Stomach (tissue), 9 donors: ENCODE measurements around the gene DZIP1. TPM values are rescaled to one million over a fixed set of nuclear protein-coding genes. Genes with fewer than 3 reads are reported as not detected.

ENCODE experiments used
- DNase-seq, 2 donors: peaks; one replicate each; pipeline versions ENCODE4 v3.0.0 to v3.0.0-alpha.2; 2013 to 2019
- H3K27ac ChIP-seq, 5 donors: fragments of 200-600 bp in 4 of 5; sonication (generic) in 4 of 5; one replicate each; pipeline ENCODE4 v1.5.1; 2013 to 2019; ENCODE audit warnings: mild to moderate bottlenecking in 1 of 5, moderate library complexity in 1 of 5
- H3K27me3 ChIP-seq, 3 donors: fragments of 200-600 bp; sonication (generic); one replicate each; pipeline ENCODE4 v1.5.1; 2017 to 2019; ENCODE audit warnings: mixed run types in 1 of 3
- H3K36me3 ChIP-seq, 4 donors: fragments of 200-600 bp; sonication (generic); 1 replicate in 3 of 4; 2 replicates in 1 of 4; pipeline ENCODE4 v1.5.1; 2016 to 2019
- H3K4me1 ChIP-seq, 4 donors: fragments of 200-600 bp; sonication (generic); one replicate each; pipeline ENCODE4 v1.5.1; 2016 to 2019
- H3K4me3 ChIP-seq, 4 donors: fragments of 200-600 bp; sonication (generic) in 3 of 4; one replicate each; pipeline ENCODE4 v1.5.1; 2016 to 2019; ENCODE audit warnings: mild to moderate bottlenecking in 1 of 4
- H3K9me3 ChIP-seq, 4 donors: fragments of 200-600 bp; sonication (generic); one replicate each; pipeline ENCODE4 v1.5.1; 2016 to 2019
- CTCF ChIP-seq, 7 experiments: fragments of 450-650 bp in 4 of 7; fragments of 200-600 bp in 3 of 7; sonication (generic) in 3 of 7; IDR thresholded peaks; one replicate each; pipeline ENCODE4 v1.5.1; 2016 to 2019; ENCODE audit warnings: antibody characterized with exemption in 7 of 7, control low read depth in 2 of 7, mild to moderate bottlenecking in 1 of 7
- EP300 ChIP-seq: sonication (generic); formaldehyde crosslinking; IDR thresholded peaks from one replicate; pipeline ENCODE4 v1.6.1; 2017; ENCODE audit warnings: antibody characterized with exemption
- POLR2A ChIP-seq, 4 donors: fragments of 450-650 bp; IDR thresholded peaks; one replicate each; pipeline ENCODE4 v1.6.1; 2016; ENCODE audit warnings: antibody characterized with exemption in 4 of 4, control low read depth in 2 of 4, mild to moderate bottlenecking in 1 of 4, moderate library complexity in 1 of 4
- POLR2AphosphoS5 ChIP-seq, 3 donors: sonication (generic); formaldehyde crosslinking; IDR thresholded peaks; one replicate each; pipeline ENCODE4 v1.6.1; 2016; ENCODE audit warnings: antibody characterized with exemption in 3 of 3
- WGBS, 5 donors: extraction: QIAGEN DNeasy Blood & Tissue Kit in 3 of 5; methylation state at CpG; one replicate each; pipeline versions ENCODE4 v1.1.5 to v1.1.7; 2013 to 2018; 5-methylcytosine and 5-hydroxymethylcytosine counted together
- intact Hi-C: fragments of 100-400 bp; cut with DNase I; formaldehyde crosslinking; loops from one replicate; pipeline ENCODE4 v1.15.1; 2023; ENCODE audit warnings: low total_unique reads
- polyA plus RNA-seq, 3 donors: library from polyadenylated mRNA; stranded (reverse); fragments of 200-250 nt; gene quantifications; one replicate each; pipeline ENCODE4 v1.2.3, GENCODE V29; 2013
- total RNA-seq, 5 donors: library from RNA; depleted of rRNA; stranded (reverse); fragments of >200 nt; gene quantifications; one replicate each; pipeline versions ENCODE4 v1.1.0 to v1.2.3, GENCODE V29; 2014 to 2016
- donor health status: healthy with polysubstance abuse.
- donor health status: Bipolar disorder and iron deficiency.
- donor health status: healthy.

DZIP1 gene
- total and polyA plus RNA-seq, 8 donors: 4.7 to 25.2 (median 18.3) TPM

- no peaks in the 10 kb centered on the region for H3K36me3 ChIP-seq
- no peaks in the 10 kb centered on the region for H3K27me3 ChIP-seq
- intact Hi-C loops: no loop called here
Observed at GRCh38 chr13:95564733-95565291, 79.7 kb downstream of the DZIP1 start.

GRCh38 chr13:95564091-95564490, 80.4 kb downstream of the DZIP1 start:
- WGBS, 5 donors: 74 to 76% (median 75%) methylated on average over 3 of the region's 3 CpGs
- intact Hi-C loops: no loop called here

More at GRCh38 chr13:95564733-95565291, 79.7 kb downstream of the DZIP1 start:
- no peak overlapping the region for H3K4me3 ChIP-seq
- no peaks in the 10 kb centered on the region for H3K9me3 ChIP-seq
- no peak for DNase-seq
- no peaks in the 10 kb centered on the region for H3K4me1 ChIP-seq
- WGBS, 5 donors: 39 to 46% (median 42%) methylated on average over 5 of the region's 5 CpGs
- no peak for TF ChIP-seq POLR2AphosphoS5 (IDR thresholded peaks at IDR 0.05)
- no peak for TF ChIP-seq POLR2A (IDR thresholded peaks at IDR 0.05)
- TF ChIP-seq EP300: no peak
- no peak for TF ChIP-seq CTCF (IDR thresholded peaks at IDR 0.05)
- H3K27ac ChIP-seq: no peak overlapping the region

GRCh38 chr13:95560387-95560786, 84.1 kb downstream of the DZIP1 start:
- intact Hi-C loops: no loop called here
- Histone ChIP-seq H3K9me3 (no peaks in the 10 kb centered on the region), H3K4me1 (no peaks in the 10 kb centered on the region), H3K4me3 (no peak overlapping the region), H3K27me3 (peaks cover 0 to 12% (median 0%) of the 10 kb centered on the region in 3 donors), H3K36me3 (no peaks in the 10 kb centered on the region), H3K27ac (no peak overlapping the region)
- 76 to 84% (median 82%) methylated on average over 6 of the region's 6 CpGs for WGBS, 5 donors
- no peak for TF ChIP-seq POLR2AphosphoS5 (IDR thresholded peaks at IDR 0.05)
- DNase-seq: no peak

More at GRCh38 chr13:95564091-95564490, 80.4 kb downstream of the DZIP1 start:
- Histone ChIP-seq H3K4me1 (no peaks in the 10 kb centered on the region), H3K27ac (no peak overlapping the region), H3K36me3 (no peaks in the 10 kb centered on the region), H3K9me3 (no peaks in the 10 kb centered on the region), H3K4me3 (no peak overlapping the region), H3K27me3 (no peaks in the 10 kb centered on the region)
- TF ChIP-seq CTCF (IDR thresholded peaks at IDR 0.05): no peak
- no peak for TF ChIP-seq EP300
- no peak for TF ChIP-seq POLR2AphosphoS5 (IDR thresholded peaks at IDR 0.05)
- TF ChIP-seq POLR2A (IDR thresholded peaks at IDR 0.05): no peak
- no peak for DNase-seq

- Histone ChIP-seq H3K4me3 (no peak overlapping the region), H3K27ac (no peak overlapping the region), H3K36me3 (no peaks in the 10 kb centered on the region), H3K27me3 (peaks cover 0 to 25% (median 3%) of the 10 kb centered on the region in 3 donors), H3K4me1 (no peaks in the 10 kb centered on the region), H3K9me3 (no peaks in the 10 kb centered on the region)
- TF ChIP-seq EP300 (no peak), CTCF (IDR thresholded peaks at IDR 0.05) (no peak), POLR2A (IDR thresholded peaks at IDR 0.05) (no peak), POLR2AphosphoS5 (IDR thresholded peaks at IDR 0.05) (no peak)
- WGBS, 5 donors: 20 to 45% (median 40%) methylated on average over 6 of the region's 6 CpGs
- intact Hi-C loops: no loop called here
- DNase-seq: no peak
Observed at GRCh38 chr13:95559100-95559499, 85.4 kb downstream of the DZIP1 start.

GRCh38 chr13:95557013-95557412, 87.5 kb downstream of the DZIP1 start:
- no peak overlapping the region for H3K4me3 ChIP-seq
- H3K9me3 ChIP-seq: no peaks in the 10 kb centered on the region
- no peak overlapping the region for H3K27ac ChIP-seq
- H3K4me1 ChIP-seq: peaks cover 0 to 20% (median 17%) of the 10 kb centered on the region in 4 donors
- no peak for DNase-seq
- peaks cover 5 to 46% (median 24%) of the 10 kb centered on the region in 3 donors for H3K27me3 ChIP-seq
- intact Hi-C loops: no loop called here
- no peak for TF ChIP-seq POLR2AphosphoS5 (IDR thresholded peaks at IDR 0.05)
- no peak for TF ChIP-seq CTCF (IDR thresholded peaks at IDR 0.05)
- H3K36me3 ChIP-seq: no peaks in the 10 kb centered on the region
